Activated T-helper 17 cell treated with anti-CD3 and anti-CD28 coated beads, Interleukin-2, amount 50 U/mL, for 72 hours (primary cell): Measurements from ENCODE around the gene ARHGAP21. TPM values are rescaled to one million over a fixed set of nuclear protein-coding genes. Genes with fewer than 3 reads are reported as not detected.
"Not testable (repeated sequence)": the region's sequence is repeated elsewhere in the genome, so short reads cannot be mapped to it uniquely, and the experiment has no call there.

Experiments
- ATAC-seq: fragments of 150-1000 bp; cut with Tn5 transposase; replicated peaks from 2 replicates; pipeline ENCODE4 v1.10.0; 2021; ENCODE audit warnings: mild to moderate bottlenecking, moderate library complexity
- H3K27ac Mint-ChIP-seq: one replicate; pipeline ENCODE4 v1.8.0; 2022; ENCODE audit warnings: mixed read lengths
- H3K27me3 Mint-ChIP-seq: one replicate; pipeline ENCODE4 v1.8.0; 2022; ENCODE audit warnings: mixed read lengths
- H3K36me3 Mint-ChIP-seq: one replicate; pipeline ENCODE4 v1.8.0; 2022; ENCODE audit warnings: low read depth, mild to moderate bottlenecking, mixed read lengths
- H3K4me1 Mint-ChIP-seq: one replicate; pipeline ENCODE4 v1.8.0; 2022; ENCODE audit warnings: mixed read lengths
- H3K4me3 Mint-ChIP-seq: one replicate; pipeline ENCODE4 v1.8.0; 2022; ENCODE audit warnings: mild to moderate bottlenecking, mixed read lengths
- H3K9me3 Mint-ChIP-seq: one replicate; pipeline ENCODE4 v1.8.0; 2022; ENCODE audit warnings: mixed read lengths
- total RNA-seq, 2 donors: library from RNA; stranded (reverse); gene quantifications; one replicate each; pipeline ENCODE4 v1.2.3, GENCODE V29; 2022

ARHGAP21 gene
- total RNA-seq, 2 donors from 2014 or later = 28.9 to 30.5 TPM

- no peak overlapping the region for H3K4me3 Mint-ChIP-seq
- peaks cover 5% of the 10 kb centered on the region for H3K4me1 Mint-ChIP-seq
- H3K36me3 Mint-ChIP-seq = no peaks in the 10 kb centered on the region
- no peaks in the 10 kb centered on the region for H3K27me3 Mint-ChIP-seq
- ATAC-seq = no peak
- H3K27ac Mint-ChIP-seq = no peak overlapping the region
- H3K9me3 Mint-ChIP-seq = no peaks in the 10 kb centered on the region
These were observed 40.1 kb downstream of the ARHGAP21 start for GRCh38 chr10:24683554-24683953.

GRCh38 chr10:24681572-24682088 lies 42.1 kb downstream of the ARHGAP21 start:
- Mint-ChIP-seq H3K4me1 (no peaks in the 10 kb centered on the region), H3K36me3 (no peaks in the 10 kb centered on the region), H3K4me3 (no peak overlapping the region), H3K9me3 (no peaks in the 10 kb centered on the region), H3K27ac (no peak overlapping the region), H3K27me3 (no peaks in the 10 kb centered on the region)
- no peak for ATAC-seq

- no peaks in the 10 kb centered on the region for H3K9me3 Mint-ChIP-seq
- H3K27me3 Mint-ChIP-seq = no peaks in the 10 kb centered on the region
- no peak overlapping the region for H3K4me3 Mint-ChIP-seq
- no peaks in the 10 kb centered on the region for H3K36me3 Mint-ChIP-seq
- H3K27ac Mint-ChIP-seq = no peak overlapping the region
- H3K4me1 Mint-ChIP-seq = peaks cover 4% of the 10 kb centered on the region
- no peak for ATAC-seq
These were observed 42.8 kb downstream of the ARHGAP21 start for GRCh38 chr10:24680647-24681524.

- ATAC-seq = no peak
- Mint-ChIP-seq H3K4me1 (peaks cover 12% of the 10 kb centered on the region), H3K27me3 (peaks cover 3% of the 10 kb centered on the region), H3K4me3 (no peak overlapping the region), H3K9me3 (no peaks in the 10 kb centered on the region), H3K36me3 (no peaks in the 10 kb centered on the region), H3K27ac (no peak overlapping the region)
These were observed 44.9 kb downstream of the ARHGAP21 start for GRCh38 chr10:24678757-24679156.

GRCh38 chr10:24674892-24675632 lies 48.6 kb downstream of the ARHGAP21 start:
- peak overlapping the region; percentile 41 for H3K4me3 Mint-ChIP-seq
- peak; percentile 89 for ATAC-seq

GRCh38 chr10:24670964-24671670 lies 52.6 kb downstream of the ARHGAP21 start:
- ATAC-seq = no peak
- H3K36me3 Mint-ChIP-seq = no peaks in the 10 kb centered on the region
- no peak overlapping the region for H3K4me3 Mint-ChIP-seq
- H3K27ac Mint-ChIP-seq = no peak overlapping the region
- peaks cover 9% of the 10 kb centered on the region for H3K4me1 Mint-ChIP-seq
- no peaks in the 10 kb centered on the region for H3K9me3 Mint-ChIP-seq
- H3K27me3 Mint-ChIP-seq = peaks cover 3% of the 10 kb centered on the region

More at GRCh38 chr10:24674892-24675632, 48.6 kb downstream of the ARHGAP21 start:
- no peaks in the 10 kb centered on the region for H3K9me3 Mint-ChIP-seq
- peak overlapping the region; percentile 82 for H3K27ac Mint-ChIP-seq
- H3K36me3 Mint-ChIP-seq = no peaks in the 10 kb centered on the region
- peaks cover 3% of the 10 kb centered on the region for H3K27me3 Mint-ChIP-seq
- peaks cover 12% of the 10 kb centered on the region for H3K4me1 Mint-ChIP-seq

GRCh38 chr10:24669285-24669852 lies 54.3 kb downstream of the ARHGAP21 start:
- no peak for ATAC-seq
- H3K4me1 Mint-ChIP-seq = no peaks in the 10 kb centered on the region
- H3K27me3 Mint-ChIP-seq = no peaks in the 10 kb centered on the region
- H3K9me3 Mint-ChIP-seq = no peaks in the 10 kb centered on the region
- no peaks in the 10 kb centered on the region for H3K36me3 Mint-ChIP-seq
- no peak overlapping the region for H3K4me3 Mint-ChIP-seq
- H3K27ac Mint-ChIP-seq = no peak overlapping the region

GRCh38 chr10:24668247-24668646 lies 55.4 kb downstream of the ARHGAP21 start:
- no peaks in the 10 kb centered on the region for H3K27me3 Mint-ChIP-seq
- no peak overlapping the region for H3K27ac Mint-ChIP-seq
- H3K4me1 Mint-ChIP-seq = no peaks in the 10 kb centered on the region
- H3K4me3 Mint-ChIP-seq = no peak overlapping the region
- no peaks in the 10 kb centered on the region for H3K9me3 Mint-ChIP-seq
- H3K36me3 Mint-ChIP-seq = no peaks in the 10 kb centered on the region
- no peak for ATAC-seq

- Mint-ChIP-seq H3K27me3 (no peaks in the 10 kb centered on the region), H3K36me3 (no peaks in the 10 kb centered on the region), H3K27ac (no peak overlapping the region), H3K4me1 (no peaks in the 10 kb centered on the region), H3K4me3 (no peak overlapping the region), H3K9me3 (no peaks in the 10 kb centered on the region)
- ATAC-seq = no peak
These were observed 58.7 kb downstream of the ARHGAP21 start for GRCh38 chr10:24664991-24665390.

- no peaks in the 10 kb centered on the region for H3K27me3 Mint-ChIP-seq
- H3K4me3 Mint-ChIP-seq = no peak overlapping the region
- H3K9me3 Mint-ChIP-seq = no peaks in the 10 kb centered on the region
- no peak overlapping the region for H3K27ac Mint-ChIP-seq
- H3K4me1 Mint-ChIP-seq = no peaks in the 10 kb centered on the region
- no peaks in the 10 kb centered on the region for H3K36me3 Mint-ChIP-seq
- ATAC-seq = no peak
These were observed 62.3 kb downstream of the ARHGAP21 start for GRCh38 chr10:24661376-24661775.

GRCh38 chr10:24658319-24658718 lies 65.4 kb downstream of the ARHGAP21 start:
- not testable (repeated sequence) for H3K36me3 Mint-ChIP-seq, ATAC-seq, H3K27me3 Mint-ChIP-seq

GRCh38 chr10:24656326-24656725 lies 67.4 kb downstream of the ARHGAP21 start:
- H3K27ac Mint-ChIP-seq, H3K4me1 Mint-ChIP-seq, H3K4me3 Mint-ChIP-seq, H3K9me3 Mint-ChIP-seq, ATAC-seq, H3K36me3 Mint-ChIP-seq, H3K27me3 Mint-ChIP-seq: not testable (repeated sequence)

More at GRCh38 chr10:24658319-24658718, 65.4 kb downstream of the ARHGAP21 start:
- H3K4me1 Mint-ChIP-seq, H3K4me3 Mint-ChIP-seq, H3K27ac Mint-ChIP-seq, H3K9me3 Mint-ChIP-seq: not testable (repeated sequence)

GRCh38 chr10:24652381-24652957 lies 71.2 kb downstream of the ARHGAP21 start:
- Mint-ChIP-seq H3K36me3 (no peaks in the 10 kb centered on the region), H3K27me3 (no peaks in the 10 kb centered on the region), H3K9me3 (no peaks in the 10 kb centered on the region), H3K4me1 (no peaks in the 10 kb centered on the region), H3K27ac (no peak overlapping the region), H3K4me3 (no peak overlapping the region)
- ATAC-seq = peak; percentile 52

- Mint-ChIP-seq H3K4me3 (no peak overlapping the region), H3K9me3 (no peaks in the 10 kb centered on the region), H3K27me3 (no peaks in the 10 kb centered on the region), H3K36me3 (no peaks in the 10 kb centered on the region), H3K27ac (no peak overlapping the region), H3K4me1 (no peaks in the 10 kb centered on the region)
- no peak for ATAC-seq
These were observed 71.8 kb downstream of the ARHGAP21 start for GRCh38 chr10:24651923-24652322.
